ACC112 (cell line): ENCODE measurements around the gene COQ9.

Experiments
- H2AFZ ChIP-seq: fragments of 200-600 bp; sonication (generic); one replicate; pipeline ENCODE4 v1.6.0; 2017; ENCODE audit warnings: antibody characterized with exemption, low read length; ENCODE audit not compliant: unreplicated experiment
- H3K27ac ChIP-seq: fragments of 200-600 bp; sonication (generic); 2 replicates; pipeline ENCODE4 v1.5.1; 2014; ENCODE audit warnings: low read depth, mild to moderate bottlenecking, antibody characterized with exemption, low read length, moderate library complexity
- H3K27me3 ChIP-seq: fragments of 200-600 bp; sonication (generic); 2 replicates; pipeline ENCODE4 v1.6.1; 2014; ENCODE audit warnings: mild to moderate bottlenecking, antibody characterized with exemption, low read length, moderate library complexity, mixed read lengths; ENCODE audit not compliant: insufficient read depth
- H3K36me3 ChIP-seq: fragments of 200-600 bp; sonication (generic); 2 replicates; pipeline ENCODE4 v1.6.1; 2016; ENCODE audit warnings: mild to moderate bottlenecking, antibody characterized with exemption, low read length, moderate library complexity, mixed read lengths; ENCODE audit not compliant: insufficient read depth
- H3K4me1 ChIP-seq: fragments of 200-600 bp; sonication (generic); one replicate; pipeline ENCODE4 v1.6.1; 2016; ENCODE audit warnings: low read length, mixed read lengths; ENCODE audit not compliant: insufficient read depth, unreplicated experiment, control insufficient read depth
- H3K4me3 ChIP-seq: fragments of 200-600 bp; sonication (generic); 2 replicates; pipeline ENCODE4 v1.5.1; 2014; ENCODE audit warnings: mild to moderate bottlenecking, low read depth, low read length
- H3K79me2 ChIP-seq: fragments of 200-600 bp; sonication (generic); one replicate; pipeline ENCODE4 v1.6.0; 2016; ENCODE audit warnings: low read length; ENCODE audit not compliant: control insufficient read depth, unreplicated experiment, insufficient read depth

COQ9 gene

DNA sequence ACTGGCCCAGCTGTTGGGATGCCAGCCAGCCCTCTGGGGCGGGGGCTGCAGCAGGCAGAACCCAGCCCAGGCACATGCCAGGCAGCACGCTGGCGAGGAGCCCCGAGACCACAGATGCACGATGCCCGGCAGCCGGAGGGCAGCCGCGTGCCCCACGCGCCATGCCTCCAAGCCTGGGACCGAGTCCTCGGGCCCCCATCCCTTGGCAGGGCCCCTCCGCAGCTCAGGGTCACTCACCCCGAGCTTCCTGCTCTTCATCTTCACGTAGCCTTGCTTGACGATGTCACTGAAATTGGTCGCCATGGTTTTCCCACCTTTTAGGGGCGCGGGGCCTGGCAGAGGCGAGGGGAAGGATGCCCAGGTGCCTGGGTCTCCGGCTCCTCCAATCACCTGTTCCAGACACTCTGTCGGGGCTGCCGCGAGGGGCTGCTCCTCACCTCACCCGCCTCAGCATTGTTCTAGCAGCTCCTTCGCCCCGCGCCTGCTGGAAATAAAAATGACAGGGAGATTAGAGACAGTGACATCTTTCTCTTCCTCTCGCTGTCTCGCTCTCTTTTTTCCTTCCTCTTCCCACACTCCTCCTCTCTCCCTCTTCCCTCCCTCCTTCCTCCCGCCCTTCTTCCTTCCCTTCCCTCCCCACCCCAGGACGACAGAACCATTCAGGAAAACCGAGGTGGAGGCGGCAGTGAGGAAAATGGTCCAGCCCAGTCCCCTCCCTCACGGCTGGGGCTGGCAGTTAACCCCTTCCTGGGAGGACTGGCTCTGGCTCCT is 32.1 kb downstream of the COQ9 start:
- peaks cover 22% of the 10 kb centered on the region for H3K4me1 ChIP-seq
- H3K27ac ChIP-seq, result 0 out of 2 replicates have a peak overlapping the region, but pooled peaks have one; percentile 23
- peak overlapping the region; percentile 81 for H3K4me3 ChIP-seq
- H2AFZ ChIP-seq, result peak overlapping the region; percentile 30
- no peaks in the 10 kb centered on the region for H3K27me3 ChIP-seq
- peaks cover 35% of the 10 kb centered on the region for H3K79me2 ChIP-seq
- H3K36me3 ChIP-seq, result no peaks in the 10 kb centered on the region

DNA sequence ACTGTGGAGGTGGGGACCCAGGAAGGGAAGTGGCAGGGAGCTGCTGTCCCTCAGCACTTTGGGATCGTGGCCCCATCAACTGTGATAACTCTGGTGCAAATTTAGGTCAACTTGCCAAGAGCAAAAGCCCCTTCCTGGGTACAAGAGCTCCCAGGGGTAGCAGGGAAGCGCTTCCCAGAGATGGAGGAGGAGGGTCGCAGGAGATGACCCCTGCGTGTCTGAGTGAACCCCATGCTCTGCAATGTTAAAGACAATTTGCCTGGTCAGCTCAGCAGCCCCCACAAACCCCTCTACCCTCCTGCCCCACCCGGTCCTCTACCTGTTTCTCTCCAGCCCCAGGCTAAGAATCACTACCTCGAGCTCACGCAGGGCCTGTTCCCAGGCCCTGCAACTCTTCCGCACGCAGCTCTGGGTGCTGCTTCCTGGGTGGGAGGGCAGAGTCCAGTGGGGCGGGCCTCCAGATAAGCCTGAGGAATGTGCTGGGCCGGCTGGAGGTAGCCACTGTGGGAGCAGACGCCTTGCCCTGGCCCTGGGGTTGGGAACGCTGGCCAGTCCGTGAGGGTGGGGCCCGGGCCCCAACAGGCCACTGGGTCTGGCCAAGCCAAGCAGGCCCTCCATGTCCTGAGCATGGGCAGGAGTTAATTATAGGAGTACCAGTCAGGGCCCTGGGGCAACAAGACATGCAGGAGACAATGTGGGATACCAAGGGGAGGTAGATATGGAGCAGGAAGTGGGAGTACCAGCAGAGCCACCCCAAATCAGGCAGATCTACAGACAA is 32.9 kb downstream of the COQ9 start:
- Histone ChIP-seq H3K4me1 (peaks cover 25% of the 10 kb centered on the region), H3K36me3 (no peaks in the 10 kb centered on the region), H3K79me2 (peaks cover 35% of the 10 kb centered on the region), H3K27me3 (no peaks in the 10 kb centered on the region), H3K4me3 (peak overlapping the region; percentile 81), H2AFZ (no peak overlapping the region), H3K27ac (peak overlapping the region; percentile 23)

DNA sequence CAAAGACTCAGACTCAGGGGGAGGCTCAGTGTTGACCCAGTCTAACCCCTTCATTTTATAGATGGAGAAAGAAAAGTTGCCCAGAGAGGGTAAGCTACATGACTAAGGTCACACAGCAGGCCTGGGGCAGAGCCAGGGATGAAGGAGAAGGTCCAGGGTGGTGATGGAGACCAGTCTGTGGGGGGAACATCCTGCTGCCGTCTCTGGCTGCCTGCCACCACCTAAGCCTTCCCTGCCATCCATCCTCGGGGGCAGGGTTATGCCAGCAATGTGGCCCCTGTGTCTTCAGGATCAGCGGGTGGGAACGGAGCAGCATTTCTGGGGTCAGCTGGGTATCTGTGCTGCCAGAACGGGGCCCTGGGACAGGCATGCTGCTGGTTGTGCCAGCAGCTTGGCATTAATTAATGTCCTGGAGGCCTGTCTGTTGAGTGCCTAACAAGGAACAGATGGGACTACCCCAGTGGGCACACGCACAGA is 33.5 kb downstream of the COQ9 start:
- Histone ChIP-seq H2AFZ (no peak overlapping the region), H3K27ac (peak overlapping the region; percentile 23), H3K79me2 (peaks cover 35% of the 10 kb centered on the region), H3K4me1 (peaks cover 29% of the 10 kb centered on the region), H3K4me3 (no peak overlapping the region), H3K36me3 (no peaks in the 10 kb centered on the region), H3K27me3 (no peaks in the 10 kb centered on the region)

DNA sequence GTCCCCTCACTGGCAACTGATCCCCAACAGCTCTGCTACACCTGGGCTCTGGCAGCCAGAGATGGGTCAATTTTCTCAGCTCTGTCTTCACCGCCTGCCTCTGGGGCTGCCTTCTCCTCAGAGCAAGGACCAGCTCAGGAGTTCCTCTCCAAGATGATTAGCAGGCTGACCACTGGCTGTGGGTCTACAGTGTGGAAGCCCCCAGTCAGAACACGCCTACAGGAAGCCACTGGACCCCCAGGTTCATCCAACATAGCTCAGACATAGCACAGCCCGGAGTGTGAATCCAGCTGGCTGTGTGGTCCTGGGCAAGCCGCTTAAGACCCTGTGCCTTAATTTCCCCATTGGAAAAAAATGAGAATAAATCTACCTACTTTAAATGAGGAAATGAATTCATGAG is 34.1 kb downstream of the COQ9 start:
- H3K36me3 ChIP-seq, result no peaks in the 10 kb centered on the region
- H3K27ac ChIP-seq, result no peak overlapping the region
- H3K4me1 ChIP-seq, result peaks cover 29% of the 10 kb centered on the region
- H3K4me3 ChIP-seq, result no peak overlapping the region
- H2AFZ ChIP-seq, result no peak overlapping the region
- H3K27me3 ChIP-seq, result no peaks in the 10 kb centered on the region
- peaks cover 32% of the 10 kb centered on the region for H3K79me2 ChIP-seq

DNA sequence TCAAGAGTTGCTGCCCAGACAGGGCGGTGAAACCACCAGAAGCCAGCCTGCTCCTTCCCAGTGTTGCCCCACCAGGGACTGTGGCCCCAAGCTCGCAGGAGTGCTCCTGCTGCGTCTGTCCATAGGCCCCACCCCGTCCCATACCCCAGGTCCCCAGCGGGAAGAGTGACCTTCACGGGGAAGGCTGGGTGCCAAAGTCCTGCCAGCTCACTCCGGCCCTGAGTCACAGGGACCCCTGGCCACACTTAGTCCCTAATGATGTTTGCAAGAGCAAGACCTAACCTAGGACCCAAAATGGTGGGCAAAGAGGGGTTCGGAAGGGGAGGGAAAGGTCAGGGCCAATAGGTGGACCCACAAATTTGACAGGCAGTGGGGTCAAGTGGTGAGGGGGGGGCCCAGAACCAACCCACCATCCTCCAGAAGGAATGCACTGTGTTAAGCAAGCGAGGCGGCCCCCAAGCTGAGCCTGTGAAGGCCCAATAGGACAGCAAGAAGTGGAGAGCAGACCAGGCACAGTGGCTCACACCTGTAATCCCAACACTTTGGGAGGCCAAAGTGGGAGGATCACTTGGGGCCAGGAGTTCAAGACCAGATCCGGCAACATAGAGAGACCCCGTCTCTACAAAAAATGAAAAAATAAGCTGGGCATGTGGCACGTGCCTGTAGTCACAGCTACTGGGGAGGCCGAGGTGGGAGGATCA is 35.7 kb downstream of the COQ9 start:
- Histone ChIP-seq H3K79me2 (peaks cover 17% of the 10 kb centered on the region), H3K4me3 (no peak overlapping the region), H3K27me3 (no peaks in the 10 kb centered on the region), H3K36me3 (no peaks in the 10 kb centered on the region), H2AFZ (no peak overlapping the region), H3K27ac (no peak overlapping the region), H3K4me1 (peaks cover 33% of the 10 kb centered on the region)

DNA sequence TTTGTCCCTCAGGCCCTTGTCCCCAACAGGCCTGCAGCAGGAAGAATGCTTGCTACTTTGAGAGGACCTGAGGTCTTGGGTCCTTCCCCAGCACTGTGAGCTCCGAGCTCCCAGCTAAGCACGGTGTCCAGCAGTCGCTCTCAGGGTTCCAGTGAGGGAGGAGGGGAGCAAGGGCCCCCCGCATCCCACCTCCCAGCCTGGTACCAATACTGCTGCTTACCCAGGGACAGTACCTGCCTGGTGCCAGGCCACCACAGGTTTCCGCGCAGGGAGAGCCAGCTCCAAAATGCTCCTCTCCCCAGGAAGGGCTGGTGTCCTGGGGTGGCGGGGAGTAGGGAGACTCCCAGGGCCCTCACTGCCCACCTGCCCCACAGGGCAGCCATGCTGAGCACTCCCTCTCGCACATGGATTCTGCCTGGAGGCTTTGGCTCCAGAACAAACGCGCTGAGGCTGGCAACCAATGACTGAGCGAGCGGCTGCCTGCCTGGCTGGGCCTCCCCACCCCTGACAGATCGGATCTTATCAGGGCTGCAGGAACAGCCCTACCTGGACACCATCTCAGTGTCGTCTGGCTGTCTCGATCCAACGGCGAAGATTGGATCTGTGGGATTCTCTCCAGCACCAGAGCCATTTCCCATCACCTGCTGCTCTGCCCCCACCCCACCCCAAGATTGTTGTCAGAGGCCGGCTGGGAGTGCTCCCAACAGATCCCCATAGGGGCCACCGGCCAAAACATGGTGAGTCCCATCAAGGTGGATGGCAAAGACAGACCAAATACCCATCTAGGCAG is 36.6 kb downstream of the COQ9 start:
- Histone ChIP-seq H3K27me3 (no peaks in the 10 kb centered on the region), H3K36me3 (no peaks in the 10 kb centered on the region), H2AFZ (no peak overlapping the region), H3K4me3 (no peak overlapping the region), H3K4me1 (peaks cover 25% of the 10 kb centered on the region), H3K79me2 (peaks cover 7% of the 10 kb centered on the region), H3K27ac (no peak overlapping the region)

DNA sequence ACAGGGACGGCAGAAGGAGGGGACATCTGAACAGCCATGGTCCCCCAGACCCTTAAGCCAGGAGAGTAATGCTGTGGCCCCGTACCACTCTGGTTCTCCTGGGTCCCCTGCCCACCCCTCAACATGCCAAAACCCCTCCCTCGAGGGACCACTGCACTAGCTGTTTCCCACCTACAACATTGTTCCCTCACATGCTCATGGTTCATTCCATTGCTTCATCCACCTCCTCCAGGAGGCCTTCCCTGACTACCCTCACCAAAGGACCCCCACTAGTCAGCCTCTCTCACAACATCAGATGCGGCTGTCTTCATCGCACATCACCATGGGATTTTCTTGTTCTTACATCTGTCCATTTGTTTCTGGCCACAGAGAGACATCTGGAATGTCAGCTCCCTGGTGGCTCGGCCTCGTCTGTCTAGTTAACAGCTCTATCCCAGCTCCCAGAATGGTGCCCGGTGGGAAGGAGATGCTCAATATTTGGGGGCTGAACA is 37.3 kb downstream of the COQ9 start:
- Histone ChIP-seq H3K27me3 (no peaks in the 10 kb centered on the region), H3K4me1 (peaks cover 25% of the 10 kb centered on the region), H3K79me2 (peaks cover 1% of the 10 kb centered on the region), H2AFZ (no peak overlapping the region), H3K36me3 (no peaks in the 10 kb centered on the region), H3K4me3 (peak overlapping the region; percentile 86; the same call in 1 of the 2 replicates), H3K27ac (no peak overlapping the region)

DNA sequence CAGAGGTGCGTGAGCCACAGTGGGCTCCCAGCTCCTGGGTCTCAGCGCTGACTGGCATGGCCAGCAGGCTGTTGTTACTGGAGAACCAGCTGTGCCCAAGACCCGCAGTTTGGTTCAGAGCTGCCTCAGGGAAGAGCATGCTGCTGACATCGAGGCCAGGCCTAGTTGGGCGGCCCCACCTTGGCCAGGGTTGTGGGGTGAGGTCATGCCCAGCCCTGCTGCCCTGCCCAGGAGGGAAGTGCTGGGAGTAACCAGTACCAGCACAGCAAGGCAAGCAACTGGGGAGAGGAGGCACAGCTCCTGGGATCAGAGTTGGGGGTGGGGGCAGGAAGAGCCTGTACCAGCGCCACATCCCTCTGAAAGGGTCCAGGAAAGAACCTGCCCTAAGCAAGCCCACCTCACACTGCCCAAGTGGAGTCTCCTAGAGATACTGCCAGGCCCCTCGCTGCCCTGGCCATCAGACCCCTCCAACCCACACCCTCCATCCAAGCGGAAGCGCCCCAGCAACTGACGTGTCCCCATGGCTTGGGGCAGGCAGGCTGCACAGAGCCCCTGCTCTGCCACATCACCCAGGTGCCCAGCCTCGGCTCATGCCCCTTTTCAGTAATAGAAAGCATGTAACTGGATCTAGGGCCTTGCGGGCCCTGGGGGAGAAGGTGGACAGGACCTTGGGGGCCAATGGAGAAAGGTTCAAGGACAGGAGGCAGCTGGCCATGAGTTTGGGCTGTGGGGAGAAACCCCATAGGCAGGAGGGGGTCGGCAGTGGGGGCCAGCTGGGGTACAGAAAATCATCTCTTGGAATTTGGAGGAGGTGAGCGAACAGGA is 38.0 kb downstream of the COQ9 start:
- H3K4me3 ChIP-seq, result peak overlapping the region; percentile 86
- H3K27ac ChIP-seq, result no peak overlapping the region
- H3K4me1 ChIP-seq, result peaks cover 20% of the 10 kb centered on the region
- H3K36me3 ChIP-seq, result no peaks in the 10 kb centered on the region
- peak overlapping the region; percentile 80 for H2AFZ ChIP-seq
- H3K27me3 ChIP-seq, result no peaks in the 10 kb centered on the region
- no peaks in the 10 kb centered on the region for H3K79me2 ChIP-seq

DNA sequence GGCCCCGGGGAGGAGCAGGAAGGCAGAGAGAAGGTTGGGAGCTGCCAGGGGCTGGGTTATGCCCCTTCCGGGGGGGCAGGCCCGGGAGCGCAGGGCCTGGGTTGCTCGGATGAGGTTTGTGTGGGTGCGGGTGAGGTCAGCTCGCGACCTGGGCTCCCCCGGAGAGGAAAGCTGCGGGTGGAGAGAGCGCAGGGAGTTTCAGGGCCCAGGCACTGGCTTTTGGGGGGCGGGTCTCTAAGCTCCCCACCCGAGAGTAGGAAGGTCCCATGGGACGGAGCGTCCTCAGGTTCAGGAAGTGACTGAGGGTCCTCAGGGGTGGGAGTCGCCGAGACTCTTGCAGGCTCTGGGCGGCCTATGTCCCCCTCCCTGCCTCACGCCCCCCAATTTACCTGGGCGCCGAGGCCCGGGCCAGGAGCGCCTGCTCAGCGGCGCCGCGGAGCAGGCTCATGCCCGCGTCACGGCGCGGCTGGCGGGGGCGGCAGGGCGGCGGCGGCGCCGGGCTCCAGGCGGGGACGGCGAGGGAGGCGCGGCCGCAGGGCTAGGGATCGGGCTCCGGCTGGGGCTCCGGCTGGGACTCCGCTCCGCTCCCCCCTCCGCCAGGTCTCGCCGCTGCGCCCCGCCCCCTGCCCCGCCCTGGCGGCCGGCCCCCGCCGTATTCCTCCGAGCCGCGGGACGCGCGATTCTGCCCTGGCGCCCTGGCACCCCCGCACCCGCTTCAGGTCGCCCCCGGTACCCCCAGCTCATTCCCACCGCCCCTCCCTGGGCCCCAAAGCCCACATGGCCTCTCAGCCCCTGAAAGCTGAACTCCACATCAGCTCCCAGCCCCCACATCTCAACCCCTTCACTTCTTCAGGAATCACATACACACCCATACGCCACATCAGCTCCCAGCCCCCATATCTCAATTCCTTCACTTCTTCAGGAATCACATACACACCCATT is 38.9 kb downstream of the COQ9 start, which contains the start of gene DOK4:
TSS of gene DOK4 (minus strand) at position 578 of the 942 bp plus-strand sequence. CDS start 6,986 bp downstream, outside the sequence.
- peak within 1 kb of the TSS; percentile 86 for H3K4me3 ChIP-seq
- no peak within 1 kb of the TSS for H3K27ac ChIP-seq
- peak within 1 kb of the TSS; percentile 96 for H2AFZ ChIP-seq
- no peaks in the 10 kb centered on the region for H3K79me2 ChIP-seq
- no peaks in the 10 kb centered on the region for H3K36me3 ChIP-seq
- no peaks in the 10 kb centered on the region for H3K27me3 ChIP-seq
- peaks cover 15% of the 10 kb centered on the region for H3K4me1 ChIP-seq
